GM12878 (cell line): ENCODE results near the gene NAALADL2. TPM values are rescaled to one million over a fixed set of nuclear protein-coding genes. Genes with fewer than 3 reads are reported as not detected.

ENCODE experiments used
- ATAC-seq: fragments of 200-7000 bp; cut with Tn5 transposase; 3 replicates; pipeline ENCODE4 v1.9.1; 2020; ENCODE audit warnings: mild to moderate bottlenecking, moderate library complexity
- BruUV-seq: library from RNA; stranded (reverse); fragments of 400-500 nt; replicated peaks from 2 replicates; lab custom pipeline; 2021; lab: Mats Ljungman, UMichigan
- CTCF ChIA-PET: fragments of 300-600 bp; sonication (Branson Sonifier 250); formaldehyde crosslinking; extraction: SDS; loops from one replicate; lab custom pipeline; 2021; ENCODE audit warnings: inconsistent platforms; lab: Yijun Ruan, JAX
- POLR2A ChIA-PET: fragments of 350-600 bp; formaldehyde crosslinking; extraction: SDS; loops from one replicate; lab custom pipeline; 2021; ENCODE audit warnings: inconsistent platforms; lab: Charles Lee
- RAD21 ChIA-PET: fragments of 300-600 bp; sonication (Branson Sonifier 250); formaldehyde crosslinking; loops from one replicate; lab custom pipeline; 2023; ENCODE audit warnings: antibody characterized with exemption; ENCODE audit not compliant: unreplicated experiment; lab: Charles Lee
- SMC1A ChIA-PET: fragments of 300-600 bp; sonication (Branson Sonifier 250); formaldehyde crosslinking; loops from one replicate; lab custom pipeline; 2023; ENCODE audit not compliant: unreplicated experiment, uncharacterized antibody; lab: Charles Lee
- DNase-seq: peaks from one replicate; pipeline ENCODE4 v3.0.0-alpha.2; 2011; ENCODE audit warnings: low read depth, low spot score
- FAIRE-seq: peaks from 3 replicates; lab custom pipeline; 2011; peaks lifted over from hg19 to GRCh38; lab: Jason Lieb, UNC
- H2AFZ ChIP-seq: 2 replicates; pipeline ENCODE4 v1.6.0; 2011; ENCODE audit warnings: low read depth, low read length, control low read depth; ENCODE audit not compliant: control insufficient read depth
- H3K27ac ChIP-seq: 2 replicates; pipeline ENCODE4 v1.5.1; 2011; ENCODE audit warnings: control low read depth; ENCODE audit not compliant: control insufficient read depth, insufficient read depth
- H3K27me3 ChIP-seq, 2 experiments: replicated peaks in 1 of 2; 2 replicates each; pipeline versions ENCODE4 v1.6.0 to v1.6.1; 2011; ENCODE audit warnings: low read length in 1 of 2; ENCODE audit not compliant: control insufficient read depth in 2 of 2, insufficient read depth in 2 of 2
- H3K36me3 ChIP-seq, 2 experiments: 2 replicates each; pipeline ENCODE4 v1.5.1; 2011; ENCODE audit warnings: low read length in 1 of 2; ENCODE audit not compliant: control insufficient read depth in 2 of 2, insufficient read depth in 2 of 2
- H3K4me1 ChIP-seq: 2 replicates; pipeline ENCODE4 v1.6.1; 2011; ENCODE audit warnings: mild to moderate bottlenecking, low read length, moderate library complexity, mixed read lengths; ENCODE audit not compliant: control insufficient read depth, insufficient read depth
- H3K4me2 ChIP-seq: 2 replicates; pipeline ENCODE4 v1.6.0; 2011; ENCODE audit warnings: control low read depth; ENCODE audit not compliant: control insufficient read depth, insufficient read depth
- H3K4me3 ChIP-seq: fragments of 200-600 bp; sonication (generic); 2 replicates; pipeline ENCODE4 v1.5.1; 2016
- H3K79me2 ChIP-seq: 2 replicates; pipeline ENCODE4 v1.6.0; 2011; ENCODE audit warnings: low read length; ENCODE audit not compliant: control insufficient read depth, insufficient read depth
- H3K9ac ChIP-seq: 2 replicates; pipeline ENCODE4 v1.8.0; 2011; ENCODE audit warnings: low read length, control low read depth, mixed read lengths; ENCODE audit not compliant: control insufficient read depth, insufficient read depth
- H3K9me3 ChIP-seq: replicated peaks from 3 replicates; pipeline ENCODE4 v1.5.1; 2011; ENCODE audit warnings: mild to moderate bottlenecking, low read length; ENCODE audit not compliant: control insufficient read depth, insufficient read depth
- H4K20me1 ChIP-seq: 2 replicates; pipeline ENCODE4 v1.6.0; 2011; ENCODE audit not compliant: control insufficient read depth, insufficient read depth
- ASH2L ChIP-seq: fragments of 300-600, 200-600 bp; sonication (generic); IDR thresholded peaks from 2 replicates; pipeline ENCODE4 v1.6.1; 2017; ENCODE audit warnings: low read depth, mild to moderate bottlenecking, borderline replicate concordance
- ATF7 ChIP-seq: fragments of 450-650 bp; IDR thresholded peaks from 2 replicates; pipeline ENCODE4 v1.6.1; 2016; ENCODE audit warnings: low read depth, mild to moderate bottlenecking
- CBX3 ChIP-seq: fragments of 200-600 bp; sonication (generic); IDR thresholded peaks from 2 replicates; pipeline ENCODE4 v1.6.1; 2016; ENCODE audit warnings: low read depth, borderline replicate concordance
- CTCF ChIP-seq, 3 experiments: IDR thresholded peaks in 2 of 3; conservative IDR thresholded peaks in 1 of 3; 2 replicates each; pipeline ENCODE4 v1.5.1; 2011; ENCODE audit warnings: low read depth in 3 of 3, low read length in 3 of 3, mild to moderate bottlenecking in 3 of 3, control low read depth in 2 of 3, moderate library complexity in 2 of 3, inconsistent platforms in 1 of 3, mixed read lengths in 1 of 3; ENCODE audit not compliant: control insufficient read depth in 2 of 3, insufficient read depth in 1 of 3; ENCODE audit errors: extremely low read depth in 1 of 3
- POLR2AphosphoS5 ChIP-seq: IDR thresholded peaks from 2 replicates; pipeline ENCODE4 v1.6.1; 2011; ENCODE audit warnings: mild to moderate bottlenecking, low read length, inconsistent platforms
- TAF1 ChIP-seq: IDR thresholded peaks from 2 replicates; pipeline ENCODE4 v1.6.1; 2011; ENCODE audit warnings: mild to moderate bottlenecking, low read depth, low read length, borderline replicate concordance
- TCF7 ChIP-seq: IDR thresholded peaks from 2 replicates; pipeline ENCODE4 v1.6.1; 2014; ENCODE audit warnings: antibody characterized with exemption, borderline replicate concordance
- WGBS: methylation state at CpG from one replicate; pipeline ENCODE4 v1.1.6; 2016; ENCODE audit warnings: low lambda C conversion rate; ENCODE audit not compliant: insufficient replicate concordance, insufficient coverage; ENCODE audit errors: missing lambda C conversion rate; 5-methylcytosine and 5-hydroxymethylcytosine counted together
- in situ Hi-C: fragments of 300-500 bp; cut with MboI; formaldehyde crosslinking; loops from 9 replicates; pipeline ENCODE4 v1.14.3; 2018; ENCODE audit warnings: mixed read lengths
- intact Hi-C: fragments of 100-400 bp; cut with micrococcal nuclease; formaldehyde crosslinking; loops from one replicate; pipeline ENCODE4 v1.14.2; 2022; ENCODE audit not compliant: unreplicated experiment
- polyA plus RNA-seq, 11 experiments: library from polyadenylated mRNA; depleted of rRNA in 4 of 11; unstranded in 6 of 11; stranded (reverse) in 5 of 11; fragments of >200 nt; fragmentation: Nextera tagmentation in 4 of 11; fragmentation: Illumina TruSeq in 1 of 11; extraction: Ambion mirVana in 4 of 11; extraction: Trizol in 1 of 11; gene quantifications; 1 replicate in 1 of 11; 2 replicates in 10 of 11; pipeline versions ENCODE4 v1.2.1 to v1.2.3, GENCODE V29; 2011 to 2016; ENCODE audit warnings: inconsistent platforms in 2 of 11, missing spikeins in 2 of 11, low read depth in 1 of 11
- total RNA-seq, 4 experiments: library from RNA; depleted of rRNA in 3 of 4; stranded (reverse); fragments of >200 nt in 3 of 4; fragmentation: Illumina TruSeq in 1 of 4; extraction: Trizol in 1 of 4; gene quantifications; 2 replicates each; pipeline versions ENCODE4 v1.2.1 to v1.2.3, GENCODE V29; 2013 to 2021

The NAALADL2 gene
- total and polyA plus RNA-seq, 10 of the 15 experiments (the other 5 are each of a cell fraction or from before 2014, with no cell fraction given), result 0.06 to 10.8 (median 0.46) TPM

DNA sequence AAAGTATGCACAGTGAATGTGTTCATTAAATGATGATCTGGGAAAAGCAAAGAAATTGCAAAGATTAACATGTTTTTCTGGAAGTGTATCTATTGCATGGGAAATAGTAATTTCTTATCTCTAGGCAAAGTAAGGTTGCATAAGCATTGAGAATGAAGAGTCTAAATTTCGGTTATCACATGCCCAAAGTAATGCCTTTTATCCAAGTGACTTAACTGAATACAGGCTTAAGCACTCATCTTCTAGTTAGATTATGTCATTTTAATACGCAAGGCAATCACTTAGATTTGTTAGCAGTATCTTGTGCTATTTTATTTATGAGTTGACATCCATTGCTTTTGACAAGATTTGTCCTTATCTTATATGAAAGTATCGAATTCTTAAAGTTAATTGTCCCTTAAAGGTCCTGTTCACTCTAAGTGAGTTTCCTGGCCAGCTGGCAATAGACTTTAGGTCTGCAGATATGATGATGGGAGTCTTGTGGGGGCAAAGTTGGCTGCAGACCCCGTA, 100.5 kb downstream of the NAALADL2 start (continued):
- TF ChIP-seq CTCF (IDR thresholded peaks at IDR 0.05 in 2 of 3, conservative IDR thresholded peaks at IDR 0.05 in 1 of 3; ENCODE audit: control insufficient read depth in 2 of 3, extremely low read depth in 1 of 3, insufficient read depth in 1 of 3, low read depth in 3 of 3, low read length in 3 of 3), result no peak

DNA sequence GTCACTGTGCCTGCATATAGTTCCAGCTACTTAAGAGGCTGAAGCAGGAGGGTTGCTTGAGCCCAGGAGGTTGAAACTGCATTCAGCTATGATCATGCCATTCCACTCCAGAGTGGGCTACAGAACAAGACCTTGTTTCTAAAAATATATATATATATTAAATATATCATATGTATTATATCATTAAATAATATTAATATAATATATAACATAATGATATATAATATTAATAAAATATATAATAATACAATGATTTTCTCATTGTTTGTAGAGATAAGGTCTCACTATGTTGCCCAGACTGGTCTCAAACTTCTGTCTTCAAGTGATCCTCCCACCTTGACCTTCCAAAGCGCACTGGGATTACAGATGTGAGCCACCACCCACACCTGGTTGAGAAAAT, 101.8 kb downstream of the NAALADL2 start:
- intact Hi-C loops, result no loop called here
- no TSS peak for BruUV-seq
- SMC1A ChIA-PET, result no interaction called here

More for the DNA sequence above, 101.8 kb downstream of the NAALADL2 start:
- Histone ChIP-seq H3K9me3 (no peaks in the 10 kb centered on the region), H3K4me1 (no peaks in the 10 kb centered on the region), H4K20me1 (no peaks in the 10 kb centered on the region), H3K9ac (no peak overlapping the region), H3K4me3 (no peak overlapping the region), H2AFZ (no peak overlapping the region), H3K27ac (no peak overlapping the region), H3K4me2 (no peak overlapping the region), H3K36me3 (no peaks in the 10 kb centered on the region), H3K79me2 (no peaks in the 10 kb centered on the region), H3K27me3 (no peaks in the 10 kb centered on the region)
- ChIA-PET POLR2A (no interaction called here), RAD21 (no interaction called here), CTCF (no interaction called here)
- WGBS, result 5% methylated on average over 1 of the region's 1 CpG
- TF ChIP-seq ATF7, result no peak
- no peak for TF ChIP-seq TCF7
- no peak for TF ChIP-seq TAF1
- TF ChIP-seq CBX3, result no peak
- TF ChIP-seq ASH2L, result no peak
- TF ChIP-seq POLR2AphosphoS5, result no peak
- in situ Hi-C loops, result no loop called here
- DNase-seq (no peak), FAIRE-seq (no peak), ATAC-seq (no peak)
